ENCODE measurements around the gene KRTAP3-1. TPM values are rescaled to one million over a fixed set of nuclear protein-coding genes. Genes with fewer than 3 reads are reported as not detected.

Gene KRTAP3-1
- total RNA-seq, 1 experiment from 2014 or later, result not detected

DNA sequence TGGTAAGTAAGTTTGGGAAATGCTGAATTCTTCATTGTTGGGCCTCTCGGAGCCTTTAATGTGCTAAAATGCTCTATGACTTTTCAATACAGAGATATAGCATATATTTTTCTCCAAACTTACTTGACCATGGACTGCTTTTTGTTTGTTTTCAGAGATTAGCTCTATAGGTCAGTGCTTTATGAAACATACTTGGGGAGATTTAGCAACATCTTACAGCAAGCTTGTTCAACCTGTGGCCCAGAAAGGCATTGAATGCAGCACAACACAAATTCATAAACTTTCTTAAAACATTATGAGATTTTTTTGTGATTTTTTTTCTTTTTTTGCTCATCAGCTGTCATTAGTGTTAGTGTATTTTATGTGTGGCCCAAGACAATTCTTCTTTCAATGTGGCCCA, 1.0 kb upstream of the KRTAP3-1 start:
- no peak overlapping the region for H3K56ac ChIP-seq (ENCODE audit: insufficient read length, low read depth, low read length)
- no peak overlapping the region for H2BK5ac ChIP-seq (ENCODE audit: insufficient read length, low read length)
- TF ChIP-seq, protein P1, sequence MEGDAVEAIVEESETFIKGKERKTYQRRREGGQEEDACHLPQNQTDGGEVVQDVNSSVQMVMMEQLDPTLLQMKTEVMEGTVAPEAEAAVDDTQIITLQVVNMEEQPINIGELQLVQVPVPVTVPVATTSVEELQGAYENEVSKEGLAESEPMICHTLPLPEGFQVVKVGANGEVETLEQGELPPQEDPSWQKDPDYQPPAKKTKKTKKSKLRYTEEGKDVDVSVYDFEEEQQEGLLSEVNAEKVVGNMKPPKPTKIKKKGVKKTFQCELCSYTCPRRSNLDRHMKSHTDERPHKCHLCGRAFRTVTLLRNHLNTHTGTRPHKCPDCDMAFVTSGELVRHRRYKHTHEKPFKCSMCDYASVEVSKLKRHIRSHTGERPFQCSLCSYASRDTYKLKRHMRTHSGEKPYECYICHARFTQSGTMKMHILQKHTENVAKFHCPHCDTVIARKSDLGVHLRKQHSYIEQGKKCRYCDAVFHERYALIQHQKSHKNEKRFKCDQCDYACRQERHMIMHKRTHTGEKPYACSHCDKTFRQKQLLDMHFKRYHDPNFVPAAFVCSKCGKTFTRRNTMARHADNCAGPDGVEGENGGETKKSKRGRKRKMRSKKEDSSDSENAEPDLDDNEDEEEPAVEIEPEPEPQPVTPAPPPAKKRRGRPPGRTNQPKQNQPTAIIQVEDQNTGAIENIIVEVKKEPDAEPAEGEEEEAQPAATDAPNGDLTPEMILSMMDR (conservative IDR thresholded peaks at IDR 0.05), result no peak
- no peak overlapping the region for H3K23ac ChIP-seq (ENCODE audit: insufficient read length, low read depth, low read length)
- no peak overlapping the region for H3K18ac ChIP-seq (ENCODE audit: insufficient read length, low read depth, low read length)
- Mint-ChIP-seq H3K9me3 (no peaks in the 10 kb centered on the region), H3K4me1 (peaks cover 17 to 19% of the 10 kb centered on the region in 2 experiments), H3K27me3 (ENCODE audit: low read depth) (no peaks in the 10 kb centered on the region), H3K27ac (no peak overlapping the region), H3K36me3 (ENCODE audit: insufficient read depth in 1 of 3, low read depth in 3 of 3) (no peaks in the 10 kb centered on the region), H3K4me3 (no peak overlapping the region)
- no peak overlapping the region for H2BK15ac ChIP-seq (ENCODE audit: low read depth, low read length)
- no peak overlapping the region for H2BK20ac ChIP-seq (ENCODE audit: low read depth, low read length, poor library complexity, severe bottlenecking)
- no peaks in the 10 kb centered on the region for H3K27me3 ChIP-seq (ENCODE audit: insufficient read depth, low read length)
- H3K14ac ChIP-seq (ENCODE audit: insufficient read depth, low read length), result no peak overlapping the region
- no peak overlapping the region for H4K5ac ChIP-seq (ENCODE audit: insufficient read length, low read depth, low read length)
- H3K79me1 ChIP-seq (ENCODE audit: insufficient read depth, low read depth, low read length, poor library complexity, severe bottlenecking), result no peaks in the 10 kb centered on the region
- H2BK120ac ChIP-seq (ENCODE audit: low read depth, low read length, poor library complexity, severe bottlenecking), result no peak overlapping the region
- H4K8ac ChIP-seq (replicated peaks; ENCODE audit: insufficient read length, low read depth, low read length), result no peak overlapping the region
- no peaks in the 10 kb centered on the region for H3K23me2 ChIP-seq (ENCODE audit: insufficient read length, low read depth, low read length, poor library complexity, severe bottlenecking)
- no peak overlapping the region for H3T11ph ChIP-seq (ENCODE audit: low read length)
- DNase-seq, result no peak
- H3K4ac ChIP-seq (ENCODE audit: low read depth, low read length), result no peak overlapping the region
- H3K27ac ChIP-seq (ENCODE audit: insufficient read length, low read depth, low read length), result no peak overlapping the region
- H2AFZ ChIP-seq (ENCODE audit: low read length), result no peak overlapping the region
- H2BK12ac ChIP-seq (ENCODE audit: insufficient read length, low read depth, low read length), result no peak overlapping the region
- H2AK5ac ChIP-seq (ENCODE audit: insufficient read length, low read length), result no peak overlapping the region
- no peaks in the 10 kb centered on the region for H4K20me1 ChIP-seq (ENCODE audit: control insufficient read depth, insufficient read depth, insufficient read length)
- H3K79me2 ChIP-seq (ENCODE audit: insufficient read depth, low read length), result no peaks in the 10 kb centered on the region
- no peak overlapping the region for H3K9ac ChIP-seq (ENCODE audit: extremely low read depth, insufficient read length, low read length)
- H3K4me1 ChIP-seq (ENCODE audit: insufficient read depth, low read length), result no peaks in the 10 kb centered on the region; the same call in 1 of the 2 replicates
- H3K4me2 ChIP-seq (ENCODE audit: insufficient read depth, insufficient read length, low read length), result no peak overlapping the region
- WGBS (ENCODE audit: extremely low coverage, insufficient read length, low lambda C conversion rate), result no CpG with 5 or more reads among the region's 1 CpG
- H3K9me3 ChIP-seq (ENCODE audit: control insufficient read depth, low read depth, low read length), result no peaks in the 10 kb centered on the region
- H4K91ac ChIP-seq (ENCODE audit: insufficient read length, low read depth, low read length), result no peak overlapping the region

Measured in H9 (cell line).